NB4 (cell line): ENCODE measurements around the gene TERB2.
"Not testable (repeated sequence)": the region's sequence is repeated elsewhere in the genome, so short reads cannot be mapped to it uniquely, and the experiment has no call there.

Experiments used
- MAX ChIP-seq: IDR thresholded peaks from 2 replicates; pipeline ENCODE4 v1.6.1; 2011; ENCODE audit warnings: low read depth, low read length
- TF ChIP-seq, protein P1 (sequence below): IDR thresholded peaks from one replicate; pipeline ENCODE4 v1.5.1; 2012; ENCODE audit warnings: low read depth, low read length

DNA sequence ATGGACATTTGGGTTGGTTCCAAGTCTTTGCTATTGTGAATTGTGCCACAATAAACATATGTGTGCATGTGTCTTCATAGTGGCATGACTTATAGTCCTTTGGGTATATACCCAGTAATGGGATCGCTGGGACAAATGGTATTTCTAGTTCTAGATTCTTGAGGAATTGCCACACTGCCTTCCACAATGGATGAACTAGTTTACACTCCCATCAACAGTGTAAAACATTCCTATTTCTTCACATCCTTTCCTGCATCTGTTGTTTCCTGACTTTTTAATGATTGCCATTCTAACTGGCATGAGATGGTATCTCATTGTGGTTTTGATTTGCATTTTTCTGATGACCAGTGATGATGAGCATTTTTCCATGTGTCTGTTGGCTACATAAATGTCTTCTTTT, 58.6 kb downstream of the TERB2 start:
- TF ChIP-seq, protein P1, sequence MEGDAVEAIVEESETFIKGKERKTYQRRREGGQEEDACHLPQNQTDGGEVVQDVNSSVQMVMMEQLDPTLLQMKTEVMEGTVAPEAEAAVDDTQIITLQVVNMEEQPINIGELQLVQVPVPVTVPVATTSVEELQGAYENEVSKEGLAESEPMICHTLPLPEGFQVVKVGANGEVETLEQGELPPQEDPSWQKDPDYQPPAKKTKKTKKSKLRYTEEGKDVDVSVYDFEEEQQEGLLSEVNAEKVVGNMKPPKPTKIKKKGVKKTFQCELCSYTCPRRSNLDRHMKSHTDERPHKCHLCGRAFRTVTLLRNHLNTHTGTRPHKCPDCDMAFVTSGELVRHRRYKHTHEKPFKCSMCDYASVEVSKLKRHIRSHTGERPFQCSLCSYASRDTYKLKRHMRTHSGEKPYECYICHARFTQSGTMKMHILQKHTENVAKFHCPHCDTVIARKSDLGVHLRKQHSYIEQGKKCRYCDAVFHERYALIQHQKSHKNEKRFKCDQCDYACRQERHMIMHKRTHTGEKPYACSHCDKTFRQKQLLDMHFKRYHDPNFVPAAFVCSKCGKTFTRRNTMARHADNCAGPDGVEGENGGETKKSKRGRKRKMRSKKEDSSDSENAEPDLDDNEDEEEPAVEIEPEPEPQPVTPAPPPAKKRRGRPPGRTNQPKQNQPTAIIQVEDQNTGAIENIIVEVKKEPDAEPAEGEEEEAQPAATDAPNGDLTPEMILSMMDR, result not testable (repeated sequence)
- TF ChIP-seq MAX, result not testable (repeated sequence)
